Coronary artery (tissue), 2 donors: ENCODE measurements around the gene SCFD2.

ENCODE experiments used
- DNase-seq: peaks from one replicate; pipeline ENCODE4 v3.0.0-alpha.2; 2017; ENCODE audit warnings: low spot score
- H3K27ac ChIP-seq, 2 donors: fragments of 200-600 bp; sonication (generic); one replicate each; pipeline ENCODE4 v1.5.1; 2016 to 2019
- H3K4me3 ChIP-seq: fragments of 200-600 bp; sonication (generic); 2 replicates; pipeline ENCODE4 v1.5.1; 2016; ENCODE audit warnings: mild to moderate bottlenecking, moderate library complexity
- CTCF ChIP-seq: fragments of 200-600 bp; sonication (generic); IDR thresholded peaks from one replicate; pipeline ENCODE4 v1.5.1; 2019; ENCODE audit warnings: antibody characterized with exemption

SCFD2 gene

DNA sequence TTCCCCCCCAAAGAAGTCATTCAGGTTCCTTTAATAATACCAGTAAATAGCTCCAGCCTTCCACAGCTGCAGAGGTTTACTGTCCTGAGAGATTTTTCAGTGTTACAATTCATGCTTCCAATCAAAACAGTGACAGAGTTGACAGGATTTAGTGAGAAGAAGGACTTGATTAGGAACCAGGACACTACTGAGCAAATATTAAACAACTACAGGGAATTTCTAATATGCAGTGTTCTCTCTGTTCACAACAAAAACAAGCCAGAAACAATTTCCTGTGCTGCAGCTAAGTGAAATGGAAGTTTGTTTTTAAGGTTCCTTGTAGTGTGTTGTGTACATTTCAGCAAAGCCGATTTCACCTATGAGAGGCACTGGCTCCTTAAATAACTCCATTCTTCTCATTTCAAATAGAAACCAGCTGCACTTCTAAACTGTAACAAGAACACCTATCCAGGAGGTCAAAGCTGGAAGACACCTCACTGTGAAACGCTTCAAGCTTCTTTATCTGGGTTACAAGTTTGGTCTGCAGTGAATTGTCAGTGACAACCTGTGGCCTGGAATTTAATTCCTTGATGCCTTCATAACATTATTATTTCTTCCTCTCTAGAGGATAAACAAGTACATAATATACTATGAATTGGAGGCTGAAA, 354.5 kb downstream of the SCFD2 start:
- DNase-seq, result no peak
- peak overlapping the region in 1 of 2 donors; percentile 47 for H3K27ac ChIP-seq
- no peak for TF ChIP-seq CTCF
- H3K4me3 ChIP-seq, result no peak overlapping the region

DNA sequence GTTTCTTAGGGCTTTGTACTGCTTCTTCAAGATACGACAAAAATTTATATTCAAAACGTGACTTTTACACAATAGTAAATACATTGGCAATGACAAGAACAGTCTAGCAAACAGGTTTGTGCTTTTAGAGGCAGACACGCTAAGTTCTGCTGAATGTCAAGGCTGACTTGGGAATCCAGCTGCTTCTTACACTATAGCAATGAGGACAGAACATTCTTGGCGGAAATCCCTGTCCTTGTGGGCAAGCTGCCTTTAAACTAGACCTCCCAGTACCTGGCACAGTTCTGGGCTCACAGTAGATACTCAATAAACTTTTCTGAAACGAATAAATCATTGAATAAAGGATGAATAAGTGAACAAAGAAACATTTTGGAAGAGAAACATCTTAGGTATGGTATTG, 355.5 kb downstream of the SCFD2 start:
- no peak for TF ChIP-seq CTCF
- no peak for DNase-seq

GRCh38 chr4:53009824-53010223, 356.0 kb downstream of the SCFD2 start:
- Histone ChIP-seq H3K27ac (peak overlapping the region in 1 of 2 donors; percentile 1), H3K4me3 (no peak overlapping the region)
- no peak for TF ChIP-seq CTCF
- no peak for DNase-seq

More for the DNA sequence above, 355.5 kb downstream of the SCFD2 start:
- Histone ChIP-seq H3K4me3 (no peak overlapping the region), H3K27ac (peak overlapping the region in 1 of 2 donors; percentile 1)

DNA sequence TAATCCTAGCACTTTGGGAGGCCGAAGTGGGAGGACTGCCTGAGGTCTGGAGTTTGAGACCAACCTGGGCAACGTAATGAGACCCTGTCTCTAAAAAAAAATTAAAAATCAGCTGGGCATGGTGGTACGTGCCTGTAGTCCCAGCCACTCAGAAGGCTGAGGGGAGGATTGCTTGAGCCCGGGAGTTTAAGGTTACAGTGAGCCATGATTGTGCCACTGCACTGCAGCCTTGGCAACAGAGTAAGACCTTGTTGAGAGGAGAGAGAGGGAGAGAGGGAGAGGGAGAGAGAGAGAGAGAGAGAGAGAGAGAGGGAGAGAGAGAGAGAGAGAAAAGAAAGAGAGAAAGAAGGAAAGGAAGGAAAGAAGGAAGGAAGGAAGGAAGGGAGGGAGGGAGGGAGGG, 358.8 kb downstream of the SCFD2 start:
- no peak overlapping the region for H3K27ac ChIP-seq
- no peak for DNase-seq
- H3K4me3 ChIP-seq, result no peak overlapping the region
- TF ChIP-seq CTCF, result no peak

- Histone ChIP-seq H3K27ac (no peak overlapping the region), H3K4me3 (no peak overlapping the region)
- DNase-seq, result no peak
- TF ChIP-seq CTCF, result no peak
These were observed 360.1 kb downstream of the SCFD2 start for GRCh38 chr4:53005808-53006207.

GRCh38 chr4:53005149-53005546, 360.7 kb downstream of the SCFD2 start:
- DNase-seq, result no peak
- no peak for TF ChIP-seq CTCF
- Histone ChIP-seq H3K4me3 (no peak overlapping the region), H3K27ac (no peak overlapping the region)

- DNase-seq, result no peak
- Histone ChIP-seq H3K27ac (no peak overlapping the region), H3K4me3 (no peak overlapping the region)
- no peak for TF ChIP-seq CTCF
These were observed 361.2 kb downstream of the SCFD2 start for GRCh38 chr4:53004497-53005148.
